Effector CD8-positive, alpha-beta T cell (primary cell): ENCODE measurements around the gene SLC22A23.

Experiments
- DNase-seq: peaks from one replicate; lab custom pipeline; 2025; lab: John Stamatoyannopoulos, UW

The SLC22A23 gene

DNA sequence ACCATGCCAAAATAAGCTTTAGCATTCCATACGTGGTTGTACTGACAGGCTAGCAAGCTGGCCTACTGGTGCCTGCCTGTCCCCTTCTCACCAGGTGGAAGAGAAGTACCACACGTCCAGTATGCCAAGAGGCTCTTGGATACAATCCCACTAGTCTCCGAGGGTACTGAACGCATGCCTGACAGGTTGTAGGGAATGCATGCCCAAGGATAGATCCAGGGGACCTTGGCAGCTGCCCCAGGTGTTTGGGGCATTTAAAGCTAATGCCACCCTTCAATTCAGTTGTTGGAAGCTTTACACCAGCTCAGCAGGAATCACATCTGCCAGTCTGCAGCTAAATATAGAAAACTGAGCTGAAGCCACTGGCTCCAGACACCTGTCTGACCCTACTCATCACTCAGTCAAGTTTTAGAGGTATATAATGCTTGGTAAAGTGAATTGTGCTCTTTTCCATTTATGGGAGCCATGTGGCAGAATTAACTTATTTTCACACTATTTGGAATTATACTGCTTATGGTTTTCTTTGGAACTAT lies 234.3 kb downstream of the SLC22A23 start:
- no peak for DNase-seq

- no peak for DNase-seq
Observed at GRCh38 chr6:3221578-3221977, 235.3 kb downstream of the SLC22A23 start.

DNA sequence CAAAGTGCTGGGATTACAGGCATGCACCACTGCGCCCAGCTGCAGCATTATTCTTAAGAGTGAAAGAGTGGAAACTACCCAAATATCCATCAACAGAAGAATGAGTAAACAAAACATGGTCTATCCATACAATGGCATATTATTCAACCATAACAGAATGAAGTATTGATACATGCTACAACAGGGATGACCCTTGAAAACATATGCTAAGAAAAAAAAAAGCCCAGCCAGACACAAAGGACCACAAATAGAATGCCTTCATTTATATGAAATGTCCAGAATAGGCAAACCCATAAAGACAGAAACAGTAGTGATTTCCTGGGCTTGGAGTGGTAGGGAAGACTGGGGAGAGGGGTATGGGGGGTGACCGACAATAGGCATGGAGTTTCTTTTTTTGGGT lies 236.5 kb downstream of the SLC22A23 start:
- no peak for DNase-seq
